H1 (cell line): ENCODE measurements around the gene DNAJC6. TPM values are rescaled to one million over a fixed set of nuclear protein-coding genes. Genes with fewer than 3 reads are reported as not detected.

Experiments used
- CTCF ChIA-PET: fragments of 300-600 bp; sonication (Branson Sonifier 250); formaldehyde crosslinking; loops from one replicate; lab custom pipeline; 2021; ENCODE audit not compliant: partially characterized antibody; lab: Charles Lee
- POLR2A ChIA-PET: fragments of 300-600 bp; sonication (Branson Sonifier 250); formaldehyde crosslinking; loops from one replicate; lab custom pipeline; 2021; ENCODE audit warnings: inconsistent platforms; ENCODE audit not compliant: partially characterized antibody; lab: Charles Lee
- DNase-seq, 2 experiments: peaks; one replicate each; pipeline versions ENCODE4 v3.0.0 to v3.0.0-alpha.2; 2010 to 2022; ENCODE audit warnings: low spot score in 2 of 2, low read depth in 1 of 2, mixed read lengths in 1 of 2
- FAIRE-seq: peaks from 2 replicates; lab custom pipeline; 2011; peaks lifted over from hg19 to GRCh38; lab: Jason Lieb, UNC
- H2AFZ ChIP-seq: 2 replicates; pipeline ENCODE4 v1.8.1; 2012; ENCODE audit warnings: low read length, inconsistent platforms
- H2AK5ac ChIP-seq: 2 replicates; pipeline ENCODE4 v1.6.1; 2013; ENCODE audit warnings: low read depth, low read length
- H2BK120ac ChIP-seq: replicated peaks from 2 replicates; pipeline ENCODE3; 2013; ENCODE audit warnings: low read depth, low read length, inconsistent platforms
- H2BK12ac ChIP-seq: 2 replicates; pipeline ENCODE4 v1.6.1; 2013; ENCODE audit warnings: low read depth, low read length
- H2BK15ac ChIP-seq: 2 replicates; pipeline ENCODE4 v1.6.1; 2013; ENCODE audit warnings: low read length
- H2BK20ac ChIP-seq: 2 replicates; pipeline ENCODE4 v1.6.1; 2013; ENCODE audit warnings: low read length
- H2BK5ac ChIP-seq: 2 replicates; pipeline ENCODE4 v1.6.1; 2013; ENCODE audit warnings: low read depth, low read length
- H3K14ac ChIP-seq: 2 replicates; pipeline ENCODE4 v1.6.1; 2013; ENCODE audit warnings: inconsistent platforms; ENCODE audit not compliant: insufficient read length
- H3K18ac ChIP-seq: 2 replicates; pipeline ENCODE4 v1.6.1; 2013; ENCODE audit warnings: low read length; ENCODE audit errors: extremely low read depth
- H3K23ac ChIP-seq: 2 replicates; pipeline ENCODE4 v1.6.1; 2013; ENCODE audit warnings: inconsistent platforms; ENCODE audit not compliant: insufficient read length
- H3K23me2 ChIP-seq: 2 replicates; pipeline ENCODE4 v1.6.1; 2013; ENCODE audit warnings: low read depth, low read length
- H3K27ac ChIP-seq: 2 replicates; pipeline ENCODE4 v1.6.1; 2011; ENCODE audit warnings: low read depth, low read length, inconsistent platforms
- H3K27me3 ChIP-seq, 4 experiments: replicated peaks in 1 of 4; 1 replicate in 1 of 4; 2 replicates in 3 of 4; pipeline versions ENCODE4 v1.6.1 to v1.8.1; 2011 to 2013; ENCODE audit warnings: low read length in 3 of 4, mild to moderate bottlenecking in 3 of 4, inconsistent platforms in 2 of 4, mixed read lengths in 2 of 4, moderate library complexity in 1 of 4; ENCODE audit not compliant: control insufficient read depth in 3 of 4, insufficient read depth in 3 of 4; ENCODE audit errors: extremely low read depth in 1 of 4
- H3K36me3 ChIP-seq, 4 experiments: 2 replicates each; pipeline versions ENCODE4 v1.6.1 to v1.8.1; 2011 to 2013; ENCODE audit warnings: mild to moderate bottlenecking in 4 of 4, low read length in 3 of 4, moderate library complexity in 2 of 4, control low read depth in 1 of 4, inconsistent platforms in 1 of 4; ENCODE audit not compliant: insufficient read depth in 4 of 4, control insufficient read depth in 2 of 4
- H3K4ac ChIP-seq: replicated peaks from 2 replicates; pipeline ENCODE3; 2013; ENCODE audit warnings: low read length, low read depth, mixed read lengths, inconsistent platforms; ENCODE audit not compliant: insufficient read length
- H3K4me1 ChIP-seq, 4 experiments: replicated peaks in 1 of 4; 1 replicate in 1 of 4; 2 replicates in 3 of 4; pipeline versions ENCODE4 v1.6.1 to v1.8.1; 2011 to 2013; ENCODE audit warnings: low read length in 3 of 4, inconsistent platforms in 2 of 4, mixed read lengths in 1 of 4; ENCODE audit not compliant: insufficient read depth in 4 of 4, control insufficient read depth in 3 of 4
- H3K4me2 ChIP-seq, 2 experiments: 2 replicates each; pipeline versions ENCODE4 v1.6.1 to v1.8.1; 2011 to 2013; ENCODE audit warnings: low read depth in 2 of 2, low read length in 2 of 2, control low read depth in 1 of 2, inconsistent platforms in 1 of 2, mild to moderate bottlenecking in 1 of 2; ENCODE audit not compliant: insufficient read depth in 1 of 2
- H3K4me3 ChIP-seq, 4 experiments: fragments of 200-600, 300-600 bp in 1 of 4; sonication (generic), shearing (Covaris generic), sonication (Bioruptor Twin) in 1 of 4; 2 replicates each; pipeline versions ENCODE4 v1.5.1 to v1.8.1; 2011 to 2016; ENCODE audit warnings: low read length in 4 of 4, low read depth in 3 of 4, control low read depth in 2 of 4, inconsistent platforms in 2 of 4, mild to moderate bottlenecking in 2 of 4, mixed read lengths in 1 of 4, moderate library complexity in 1 of 4; ENCODE audit not compliant: insufficient read depth in 2 of 4; ENCODE audit errors: extremely low read depth in 1 of 4
- H3K56ac ChIP-seq: replicated peaks from 2 replicates; pipeline ENCODE3; 2013; ENCODE audit warnings: low read depth, mild to moderate bottlenecking, mixed read lengths, low read length, inconsistent platforms; ENCODE audit not compliant: insufficient read length
- H3K79me1 ChIP-seq: 2 replicates; pipeline ENCODE4 v1.6.1; 2013; ENCODE audit warnings: low read depth, low read length, control low read depth
- H3K79me2 ChIP-seq, 2 experiments: 2 replicates each; pipeline versions ENCODE4 v1.6.1 to v1.8.1; 2012 to 2013; ENCODE audit warnings: low read length in 2 of 2, mild to moderate bottlenecking in 2 of 2, inconsistent platforms in 1 of 2; ENCODE audit not compliant: insufficient read depth in 2 of 2, control insufficient read depth in 1 of 2
- H3K9ac ChIP-seq, 4 experiments: replicated peaks in 1 of 4; 1 replicate in 1 of 4; 2 replicates in 3 of 4; pipeline versions ENCODE4 v1.6.1 to v1.8.1; 2011 to 2013; ENCODE audit warnings: low read depth in 3 of 4, low read length in 3 of 4, control low read depth in 2 of 4, mild to moderate bottlenecking in 2 of 4, moderate library complexity in 2 of 4, inconsistent platforms in 1 of 4; ENCODE audit errors: extremely low read depth in 1 of 4
- H3K9me3 ChIP-seq, 2 experiments: 2 replicates each; pipeline versions ENCODE4 v1.6.1 to v1.8.1; 2012 to 2013; ENCODE audit warnings: mild to moderate bottlenecking in 2 of 2, moderate library complexity in 2 of 2, control low read depth in 1 of 2, inconsistent platforms in 1 of 2, low read depth in 1 of 2, low read length in 1 of 2, mixed read lengths in 1 of 2; ENCODE audit not compliant: insufficient read depth in 2 of 2
- H4K20me1 ChIP-seq, 2 experiments: replicated peaks in 1 of 2; 2 replicates each; pipeline versions ENCODE3 to v1.8.1; 2011 to 2013; ENCODE audit warnings: inconsistent platforms in 2 of 2, low read length in 2 of 2, mild to moderate bottlenecking in 1 of 2; ENCODE audit not compliant: insufficient read depth in 2 of 2, control insufficient read depth in 1 of 2
- H4K5ac ChIP-seq: 2 replicates; pipeline ENCODE4 v1.6.1; 2013; ENCODE audit warnings: low read length, low read depth, mixed read lengths, inconsistent platforms; ENCODE audit not compliant: insufficient read length
- H4K8ac ChIP-seq: 2 replicates; pipeline ENCODE4 v1.8.0; 2013; ENCODE audit warnings: mild to moderate bottlenecking, moderate library complexity, low read length, inconsistent platforms; ENCODE audit not compliant: insufficient read depth; ENCODE audit errors: extremely low read depth
- H4K91ac ChIP-seq: replicated peaks from 2 replicates; pipeline ENCODE3; 2013; ENCODE audit warnings: low read length, mixed read lengths, inconsistent platforms; ENCODE audit not compliant: insufficient read length
- CTBP2 ChIP-seq: IDR thresholded peaks from 2 replicates; pipeline ENCODE4 v1.7.0; 2011; ENCODE audit warnings: borderline replicate concordance, mild to moderate bottlenecking, moderate library complexity, mixed read lengths, low read length; ENCODE audit not compliant: insufficient read depth, insufficient read length
- RNF2 ChIP-seq: fragments of 200-900, 300-1000 bp; sonication (generic); IDR thresholded peaks from 2 replicates; pipeline ENCODE4 v1.7.1; 2016; ENCODE audit warnings: borderline replicate concordance, low read depth, mild to moderate bottlenecking, antibody characterized with exemption, low read length; ENCODE audit not compliant: poor library complexity, severe bottlenecking; ENCODE audit errors: missing control alignments
- SP4 ChIP-seq: IDR thresholded peaks from 2 replicates; pipeline ENCODE4 v1.6.1; 2012; ENCODE audit warnings: low read length, inconsistent platforms
- USF2 ChIP-seq: IDR thresholded peaks from 2 replicates; pipeline ENCODE4 v1.6.1; 2011; ENCODE audit warnings: low read length, improper control_type of control experiment
- whole genome bisulfite sequencing, 2 experiments: shearing (Covaris generic) in 1 of 2; methylation state at CpG; one replicate each; pipeline versions ENCODE4 v1.1.6 to v1.1.7; 2013 to 2015; ENCODE audit warnings: low lambda C conversion rate in 2 of 2, mixed read lengths in 2 of 2, inconsistent platforms in 1 of 2, low coverage in 1 of 2, missing lambda C conversion rate in 1 of 2; ENCODE audit not compliant: insufficient replicate concordance in 2 of 2, insufficient coverage in 1 of 2, insufficient read length in 1 of 2; ENCODE audit errors: extremely low coverage in 1 of 2, missing lambda C conversion rate in 1 of 2; 5-methylcytosine and 5-hydroxymethylcytosine counted together
- polyA plus RNA-seq, 7 experiments: library from polyadenylated mRNA; depleted of rRNA in 3 of 7; stranded (reverse) in 5 of 7; unstranded in 2 of 7; fragments of >200 nt in 5 of 7; fragments of 200-250 nt in 2 of 7; gene quantifications; 1 replicate in 5 of 7; 2 replicates in 1 of 7; 4 replicates in 1 of 7; pipeline versions ENCODE4 v1.2.1 to v1.2.3, GENCODE V29; 2011 to 2013; ENCODE audit warnings: missing spikeins in 2 of 7, mixed read lengths in 2 of 7
- total RNA-seq: library from RNA; stranded (reverse); fragmentation: NEBNext Ultra II Directional; extraction: Animal tissue kit (Norgen Biotek cat#: 25700); gene quantifications from 2 replicates; pipeline ENCODE4 v1.2.1, GENCODE V29; 2021

Gene DNAJC6
- total and polyA plus RNA-seq, 2 of the 8 experiments (the other 6 are each of a cell fraction or from before 2014, with no cell fraction given) = 1.6 to 3.0 TPM

- Histone ChIP-seq H4K91ac (no peak overlapping the region), H3K4ac (no peak overlapping the region), H3K56ac (no peak overlapping the region), H3K36me3 (peaks cover 0 to 17% (median 0%) of the 10 kb centered on the region in 4 experiments; a peak in 1 of 8 replicates), H3K4me2 (no peak overlapping the region), H3K23ac (no peak overlapping the region), H2BK20ac (no peak overlapping the region), H3K9me3 (no peaks in the 10 kb centered on the region), H3K23me2 (no peaks in the 10 kb centered on the region), H4K8ac (no peak overlapping the region), H3K27me3 (no peaks in the 10 kb centered on the region), H3K14ac (no peak overlapping the region), H2BK15ac (no peak overlapping the region), H2BK5ac (no peak overlapping the region), H2BK120ac (no peak overlapping the region), H3K4me1 (peaks cover 2 to 14% (median 9%) of the 10 kb centered on the region in 4 experiments; a peak in 5 of 7 replicates), H2AK5ac (no peak overlapping the region), H3K79me2 (no peaks in the 10 kb centered on the region), H3K4me3 (no peak overlapping the region), H2AFZ (no peak overlapping the region), H3K18ac (no peak overlapping the region), H3K79me1 (no peaks in the 10 kb centered on the region; the same call in 1 of the 2 replicates), H2BK12ac (no peak overlapping the region), H3K9ac (no peak overlapping the region), H4K20me1 (no peaks in the 10 kb centered on the region), H4K5ac (no peak overlapping the region), H3K27ac (no peak overlapping the region)
- DNase-seq (no peak), FAIRE-seq (no peak)
- TF ChIP-seq USF2 = no peak
- no peak for TF ChIP-seq RNF2
- TF ChIP-seq SP4 = no peak
- TF ChIP-seq CTBP2 = no peak
- POLR2A ChIA-PET = interaction anchor here (1.3 to 2.4 kb wide), 2 partner anchors 9 to 13 kb away, joined by 3 to 8 read pairs; no protein-coding TSS in a partner anchor
- 63% methylated on average over 3 of the region's 3 CpGs; no CpG with 5 or more reads in 1 of the 2 experiments for WGBS, 2 experiments
- CTCF ChIA-PET = interaction anchor here (1.2 to 2.3 kb wide), 3 partner anchors 25 to 253 kb away, joined by 3 to 15 read pairs (median 10); no protein-coding TSS in a partner anchor
Observed at GRCh38 chr1:65434760-65435159, 125.4 kb downstream of the DNAJC6 start.
